Measurements from ENCODE around the gene HECTD4.

Gene HECTD4

GRCh38 chr12:112275207-112275606, 107.0 kb downstream of the HECTD4 start:
- H3K79me2 ChIP-seq (ENCODE audit: insufficient read depth, low read depth), result no peaks in the 10 kb centered on the region
- no peak overlapping the region for H3K4me3 ChIP-seq (IDR thresholded peaks at IDR 0.05; ENCODE audit: insufficient read depth, low read depth, low read length)
- no peaks in the 10 kb centered on the region for H3K27me3 ChIP-seq (ENCODE audit: insufficient read depth, low read depth)
- no peak overlapping the region for H3K9ac ChIP-seq
- no peak for TF ChIP-seq CTCF (conservative IDR thresholded peaks at IDR 0.05; ENCODE audit: low read depth, low read length)
- no peak overlapping the region for H2AFZ ChIP-seq (ENCODE audit: low read depth)
- no peaks in the 10 kb centered on the region for H3K36me3 ChIP-seq (ENCODE audit: insufficient read depth)
- H4K20me1 ChIP-seq (ENCODE audit: insufficient read depth), result no peaks in the 10 kb centered on the region
- no peak overlapping the region for H3K27ac ChIP-seq
- H3K4me1 ChIP-seq (ENCODE audit: low read depth, poor library complexity, severe bottlenecking), result no peaks in the 10 kb centered on the region
- no peak overlapping the region for H3K4me2 ChIP-seq

- Histone ChIP-seq H4K20me1 (ENCODE audit: insufficient read depth) (no peaks in the 10 kb centered on the region), H3K27ac (no peak overlapping the region), H2AFZ (ENCODE audit: low read depth) (no peak overlapping the region), H3K79me2 (ENCODE audit: insufficient read depth, low read depth) (no peaks in the 10 kb centered on the region), H3K4me3 (IDR thresholded peaks at IDR 0.05; ENCODE audit: insufficient read depth, low read depth, low read length) (no peak overlapping the region), H3K4me1 (ENCODE audit: low read depth, poor library complexity, severe bottlenecking) (no peaks in the 10 kb centered on the region), H3K4me2 (no peak overlapping the region), H3K27me3 (ENCODE audit: insufficient read depth, low read depth) (no peaks in the 10 kb centered on the region), H3K36me3 (ENCODE audit: insufficient read depth) (no peaks in the 10 kb centered on the region; the same call in 1 of the 2 replicates), H3K9ac (no peak overlapping the region)
- no peak for TF ChIP-seq CTCF (conservative IDR thresholded peaks at IDR 0.05; ENCODE audit: low read depth, low read length)
These were observed 111.6 kb downstream of the HECTD4 start for GRCh38 chr12:112270673-112271072.

- Histone ChIP-seq H3K27me3 (ENCODE audit: insufficient read depth, low read depth) (no peaks in the 10 kb centered on the region), H3K9ac (no peak overlapping the region), H4K20me1 (ENCODE audit: insufficient read depth) (no peaks in the 10 kb centered on the region), H3K79me2 (ENCODE audit: insufficient read depth, low read depth) (no peaks in the 10 kb centered on the region), H3K4me1 (ENCODE audit: low read depth, poor library complexity, severe bottlenecking) (no peaks in the 10 kb centered on the region), H3K4me3 (IDR thresholded peaks at IDR 0.05; ENCODE audit: insufficient read depth, low read depth, low read length) (no peak overlapping the region), H3K27ac (no peak overlapping the region), H3K4me2 (no peak overlapping the region), H3K36me3 (ENCODE audit: insufficient read depth) (no peaks in the 10 kb centered on the region; the same call in 1 of the 2 replicates), H2AFZ (ENCODE audit: low read depth) (no peak overlapping the region)
- no peak for TF ChIP-seq CTCF (conservative IDR thresholded peaks at IDR 0.05; ENCODE audit: low read depth, low read length)
These were observed 115.8 kb downstream of the HECTD4 start for GRCh38 chr12:112266473-112266872.

- Histone ChIP-seq H3K9ac (no peak overlapping the region), H3K4me1 (ENCODE audit: low read depth, poor library complexity, severe bottlenecking) (no peaks in the 10 kb centered on the region), H3K36me3 (ENCODE audit: insufficient read depth) (no peaks in the 10 kb centered on the region; the same call in 1 of the 2 replicates), H3K27ac (no peak overlapping the region), H3K4me2 (no peak overlapping the region), H2AFZ (ENCODE audit: low read depth) (no peak overlapping the region), H3K79me2 (ENCODE audit: insufficient read depth, low read depth) (no peaks in the 10 kb centered on the region), H3K4me3 (IDR thresholded peaks at IDR 0.05; ENCODE audit: insufficient read depth, low read depth, low read length) (no peak overlapping the region), H4K20me1 (ENCODE audit: insufficient read depth) (no peaks in the 10 kb centered on the region), H3K27me3 (ENCODE audit: insufficient read depth, low read depth) (no peaks in the 10 kb centered on the region)
- no peak for TF ChIP-seq CTCF (conservative IDR thresholded peaks at IDR 0.05; ENCODE audit: low read depth, low read length)
These were observed 120.7 kb downstream of the HECTD4 start for GRCh38 chr12:112261559-112261958.

Data from KMS-11 (cell line).